Right lobe of liver (tissue), 6 donors: ENCODE data around the gene NFASC. TPM values are rescaled to one million over a fixed set of nuclear protein-coding genes. Genes with fewer than 3 reads are reported as not detected.
A peak's percentile ranks its signal among the peaks of the same experiment; 100 is the strongest.

ENCODE experiments used
- ATAC-seq, 4 donors: fragments of 200-7000 bp; cut with Tn5 transposase; one replicate each; pipeline ENCODE4 v1.9.1; 2020; ENCODE audit warnings: mild to moderate bottlenecking in 4 of 4, moderate library complexity in 4 of 4
- DNase-seq, 3 donors: peaks; one replicate each; pipeline ENCODE4 v3.0.0-alpha.2; 2020
- H3K27ac ChIP-seq, 3 donors: fragments of 200-600 bp; one replicate each; pipeline ENCODE4 v1.8.0; 2022
- H3K27me3 ChIP-seq, 2 donors: fragments of 200-600 bp; one replicate each; pipeline ENCODE4 v1.8.0; 2022
- H3K36me3 ChIP-seq, 4 donors: fragments of 200-600 bp; sonication (generic) in 1 of 4; one replicate each; pipeline versions ENCODE4 v1.5.1 to v1.8.0; 2017 to 2022; ENCODE audit warnings: control low read depth in 1 of 4
- H3K4me1 ChIP-seq, 4 donors: fragments of 200-600 bp; sonication (generic) in 1 of 4; one replicate each; pipeline versions ENCODE4 v1.5.1 to v1.8.0; 2017 to 2022; ENCODE audit warnings: control low read depth in 1 of 4
- H3K4me3 ChIP-seq, 3 donors: fragments of 200-600 bp; one replicate each; pipeline ENCODE4 v1.8.0; 2022
- H3K9me3 ChIP-seq, 4 donors: fragments of 200-600 bp; sonication (generic) in 1 of 4; one replicate each; pipeline versions ENCODE4 v1.5.1 to v1.8.0; 2017 to 2022; ENCODE audit warnings: control low read depth in 1 of 4
- CTCF ChIP-seq, 4 donors: fragments of 200-600 bp in 3 of 4; fragments of 450-650 bp in 1 of 4; IDR thresholded peaks; one replicate each; pipeline versions ENCODE4 v1.5.1 to v1.8.0; 2016 to 2022; ENCODE audit warnings: antibody characterized with exemption in 4 of 4, mild to moderate bottlenecking in 2 of 4
- POLR2A ChIP-seq: fragments of 450-650 bp; IDR thresholded peaks from one replicate; pipeline ENCODE4 v1.6.1; 2017; ENCODE audit warnings: antibody characterized with exemption, mild to moderate bottlenecking
- WGBS: methylation state at CpG from one replicate; pipeline ENCODE4 v1.1.6; 2018; ENCODE audit warnings: low coverage, low lambda C conversion rate; ENCODE audit not compliant: insufficient coverage; ENCODE audit errors: missing lambda C conversion rate; 5-methylcytosine and 5-hydroxymethylcytosine counted together
- intact Hi-C, 2 donors: fragments of 100-400 bp; cut with DNase I; formaldehyde crosslinking; loops; one replicate each; pipeline versions ENCODE4 v1.11.2 to v1.14.1; 2022
- total RNA-seq, 6 experiments: library from RNA; depleted of rRNA in 2 of 6; stranded (reverse); fragments of >200 nt in 2 of 6; fragmentation: NEBNext Ultra II Directional in 3 of 6; extraction: Animal tissue kit (Norgen Biotek cat#: 25700) in 3 of 6; gene quantifications; one replicate each; pipeline versions ENCODE4 v1.1.0 to v1.2.4, GENCODE V29; 2016 to 2023
- donor health status: DM: no; HTN: yes; CAD: no.
- donor health status: DM: no; HTN: no; CAD: no.
- donor health status: DM: no; HTN: no; CAD: no.
- donor health status: DM: no; HTN: yes; CAD: no.
- donor health status: DM: no; HTN: yes; CAD: no.

Gene NFASC
- total RNA-seq, 6 experiments from 2014 or later: 3.2 to 7.8 (median 5.6) TPM

GRCh38 chr1:205046870-205047269 is 176.2 kb downstream of the NFASC start:
- no peaks in the 10 kb centered on the region for H3K9me3 ChIP-seq
- 75% methylated on average over 2 of the region's 4 CpGs for WGBS
- intact Hi-C loops: no loop called here
- no peak overlapping the region for H3K4me3 ChIP-seq
- TF ChIP-seq POLR2A: no peak
- TF ChIP-seq CTCF (IDR thresholded peaks at IDR 0.05): no peak
- H3K27ac ChIP-seq: no peak overlapping the region
- H3K4me1 ChIP-seq: peaks cover 0 to 9% (median under 1%) of the 10 kb centered on the region in 4 donors
- no peaks in the 10 kb centered on the region for H3K27me3 ChIP-seq
- no peak for ATAC-seq
- H3K36me3 ChIP-seq: no peaks in the 10 kb centered on the region
- DNase-seq: no peak

- no CpG with 5 or more reads among the region's 5 CpGs for WGBS
- intact Hi-C loops: no loop called here
- no peak for ATAC-seq
Measured at GRCh38 chr1:205047764-205048231, 177.1 kb downstream of the NFASC start.

GRCh38 chr1:205048382-205048781 is 177.7 kb downstream of the NFASC start:
- ATAC-seq (peak in 1 of 4 donors; percentile 34), DNase-seq (peak in 1 of 3 donors; percentile 73)
- H3K36me3 ChIP-seq: no peaks in the 10 kb centered on the region
- peaks cover 0 to 6% (median 0%) of the 10 kb centered on the region in 4 donors for H3K4me1 ChIP-seq
- no peaks in the 10 kb centered on the region for H3K9me3 ChIP-seq
- no peak overlapping the region for H3K4me3 ChIP-seq
- no peaks in the 10 kb centered on the region for H3K27me3 ChIP-seq
- intact Hi-C loops: no loop called here
- WGBS: 78% methylated on average over 8 of the region's 9 CpGs
- no peak for TF ChIP-seq CTCF (IDR thresholded peaks at IDR 0.05)
- TF ChIP-seq POLR2A: no peak
- H3K27ac ChIP-seq: no peak overlapping the region

More at GRCh38 chr1:205047764-205048231, 177.1 kb downstream of the NFASC start:
- Histone ChIP-seq H3K27ac (no peak overlapping the region), H3K4me1 (peaks cover 0 to 6% (median 0%) of the 10 kb centered on the region in 4 donors), H3K4me3 (no peak overlapping the region), H3K27me3 (no peaks in the 10 kb centered on the region), H3K36me3 (no peaks in the 10 kb centered on the region), H3K9me3 (no peaks in the 10 kb centered on the region)
- no peak for DNase-seq
- no peak for TF ChIP-seq CTCF (IDR thresholded peaks at IDR 0.05)
- no peak for TF ChIP-seq POLR2A

GRCh38 chr1:205049479-205049878 is 178.8 kb downstream of the NFASC start:
- intact Hi-C loops: no loop called here
- peak; percentile 65 to 88 (median 76) for ATAC-seq
- TF ChIP-seq CTCF (IDR thresholded peaks at IDR 0.05) (no peak), POLR2A (no peak)
- Histone ChIP-seq H3K36me3 (no peaks in the 10 kb centered on the region), H3K4me1 (peaks cover 0 to 6% (median 0%) of the 10 kb centered on the region in 4 donors), H3K27ac (no peak overlapping the region), H3K27me3 (no peaks in the 10 kb centered on the region), H3K9me3 (no peaks in the 10 kb centered on the region), H3K4me3 (no peak overlapping the region)
- DNase-seq: peak in 1 of 3 donors; percentile 85
- 37% methylated on average over 3 of the region's 6 CpGs for WGBS
